Measurements from ENCODE around the gene EIF4E3.

The EIF4E3 gene

GRCh38 chr3:71688121-71688520, 37.1 kb downstream of the EIF4E3 start:
- Histone ChIP-seq H3K9ac (ENCODE audit: low read depth, low read length) (no peak overlapping the region), H3K9me3 (ENCODE audit: control insufficient read depth, insufficient read depth, low read length) (no peaks in the 10 kb centered on the region), H3K36me3 (ENCODE audit: insufficient read depth, low read length) (no peaks in the 10 kb centered on the region), H3K4me1 (ENCODE audit: insufficient read depth, low read length) (peaks cover 63% of the 10 kb centered on the region)

- H3K9me3 ChIP-seq (ENCODE audit: control insufficient read depth, insufficient read depth, low read length), result no peaks in the 10 kb centered on the region
- H3K9ac ChIP-seq (ENCODE audit: low read depth, low read length), result no peak overlapping the region
- no peaks in the 10 kb centered on the region for H3K36me3 ChIP-seq (ENCODE audit: insufficient read depth, low read length)
- peaks cover 54% of the 10 kb centered on the region for H3K4me1 ChIP-seq (ENCODE audit: insufficient read depth, low read length)
Observed at GRCh38 chr3:71685686-71686085, 39.5 kb downstream of the EIF4E3 start.

DNA sequence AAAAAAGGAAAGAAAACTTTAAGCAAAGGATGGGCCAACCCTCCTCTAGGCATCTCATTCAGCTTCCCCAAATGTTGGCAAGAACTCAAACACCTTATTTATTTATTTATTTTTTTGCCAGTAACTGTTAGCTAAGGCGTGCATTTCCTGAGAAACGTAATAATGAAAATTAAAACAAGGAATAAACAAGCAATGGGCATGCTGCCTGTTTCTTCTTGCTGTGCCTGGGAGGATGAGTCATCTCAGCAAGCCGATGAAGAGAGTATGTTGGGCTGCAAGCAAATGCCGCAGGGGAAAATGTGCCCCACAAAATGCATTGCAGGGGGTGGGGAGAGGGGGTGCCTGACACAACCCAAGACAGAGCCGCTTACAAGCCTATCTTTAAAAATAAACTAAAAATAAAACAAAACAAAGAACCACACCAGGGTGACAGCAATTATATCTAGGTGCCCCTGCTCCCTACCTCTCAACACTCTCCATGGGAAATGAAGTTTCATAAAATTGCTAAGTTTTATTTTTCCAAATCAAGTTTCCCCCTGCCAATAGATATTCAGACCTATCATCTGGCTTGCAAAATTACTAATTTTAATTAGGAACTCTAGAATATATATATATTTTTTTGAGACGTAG, 40.3 kb downstream of the EIF4E3 start:
- H3K9me3 ChIP-seq (ENCODE audit: control insufficient read depth, insufficient read depth, low read length), result no peaks in the 10 kb centered on the region
- peaks cover 49% of the 10 kb centered on the region for H3K4me1 ChIP-seq (ENCODE audit: insufficient read depth, low read length)
- H3K36me3 ChIP-seq (ENCODE audit: insufficient read depth, low read length), result no peaks in the 10 kb centered on the region
- no peak overlapping the region for H3K9ac ChIP-seq (ENCODE audit: low read depth, low read length)

- H3K36me3 ChIP-seq (ENCODE audit: insufficient read depth, low read length), result no peaks in the 10 kb centered on the region
- peaks cover 46% of the 10 kb centered on the region for H3K4me1 ChIP-seq (ENCODE audit: insufficient read depth, low read length)
- no peak overlapping the region for H3K9ac ChIP-seq (ENCODE audit: low read depth, low read length)
- H3K9me3 ChIP-seq (ENCODE audit: control insufficient read depth, insufficient read depth, low read length), result no peaks in the 10 kb centered on the region
Observed at GRCh38 chr3:71684046-71684756, 41.0 kb downstream of the EIF4E3 start.

GRCh38 chr3:71681224-71681668, 44.0 kb downstream of the EIF4E3 start:
- H3K9me3 ChIP-seq (ENCODE audit: control insufficient read depth, insufficient read depth, low read length), result no peaks in the 10 kb centered on the region
- peaks cover 30% of the 10 kb centered on the region for H3K4me1 ChIP-seq (ENCODE audit: insufficient read depth, low read length)
- no peaks in the 10 kb centered on the region for H3K36me3 ChIP-seq (ENCODE audit: insufficient read depth, low read length)
- H3K9ac ChIP-seq (ENCODE audit: low read depth, low read length), result no peak overlapping the region

GRCh38 chr3:71680603-71681002, 44.6 kb downstream of the EIF4E3 start:
- Histone ChIP-seq H3K9me3 (ENCODE audit: control insufficient read depth, insufficient read depth, low read length) (no peaks in the 10 kb centered on the region), H3K9ac (ENCODE audit: low read depth, low read length) (no peak overlapping the region), H3K36me3 (ENCODE audit: insufficient read depth, low read length) (no peaks in the 10 kb centered on the region), H3K4me1 (ENCODE audit: insufficient read depth, low read length) (peaks cover 30% of the 10 kb centered on the region)

GRCh38 chr3:71676931-71677330, 48.3 kb downstream of the EIF4E3 start:
- Histone ChIP-seq H3K9ac (ENCODE audit: low read depth, low read length) (no peak overlapping the region), H3K9me3 (ENCODE audit: control insufficient read depth, insufficient read depth, low read length) (no peaks in the 10 kb centered on the region), H3K36me3 (ENCODE audit: insufficient read depth, low read length) (no peaks in the 10 kb centered on the region), H3K4me1 (ENCODE audit: insufficient read depth, low read length) (peaks cover 18% of the 10 kb centered on the region)

DNA sequence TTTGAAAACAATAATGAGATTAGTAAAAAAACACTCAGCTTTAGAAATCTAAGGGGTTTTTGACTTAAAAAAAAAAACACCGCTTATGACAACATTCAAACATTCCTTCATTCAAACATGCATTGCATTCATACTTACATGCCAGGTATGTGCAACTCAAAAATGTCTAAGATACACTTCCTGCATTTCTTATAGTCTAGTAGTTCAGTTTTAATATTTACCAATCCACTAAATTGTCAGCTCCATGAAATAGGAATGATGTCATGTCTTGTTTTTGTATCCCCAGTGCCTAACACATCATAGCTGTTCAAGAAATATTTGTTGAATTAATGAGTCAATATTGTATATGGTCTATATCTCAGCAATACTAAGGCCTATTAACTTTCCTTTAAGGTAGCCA, 51.7 kb downstream of the EIF4E3 start:
- Histone ChIP-seq H3K9ac (ENCODE audit: low read depth, low read length) (no peak overlapping the region), H3K36me3 (ENCODE audit: insufficient read depth, low read length) (no peaks in the 10 kb centered on the region), H3K4me1 (ENCODE audit: insufficient read depth, low read length) (peaks cover 24% of the 10 kb centered on the region), H3K9me3 (ENCODE audit: control insufficient read depth, insufficient read depth, low read length) (no peaks in the 10 kb centered on the region)

DNA sequence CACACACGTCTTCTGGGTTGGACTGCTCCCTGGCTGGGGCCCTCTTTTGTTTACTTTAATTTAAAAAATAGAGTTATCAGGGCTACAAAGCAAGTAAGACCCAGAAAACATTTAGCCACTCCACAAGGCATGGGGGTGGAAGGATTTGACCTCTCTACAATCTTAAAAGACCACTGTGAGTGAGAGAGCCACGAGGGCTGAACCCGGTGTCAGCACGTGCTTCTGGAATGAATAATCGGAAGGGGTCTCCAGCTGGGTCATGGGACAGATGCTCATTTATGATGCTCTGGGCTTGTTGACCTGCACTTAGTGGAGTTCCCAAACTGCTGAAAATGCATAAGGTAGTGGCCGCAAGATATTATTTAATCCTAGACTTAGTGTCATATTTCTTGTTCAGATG, 52.4 kb downstream of the EIF4E3 start:
- Histone ChIP-seq H3K9ac (ENCODE audit: low read depth, low read length) (no peak overlapping the region), H3K9me3 (ENCODE audit: control insufficient read depth, insufficient read depth, low read length) (no peaks in the 10 kb centered on the region), H3K36me3 (ENCODE audit: insufficient read depth, low read length) (no peaks in the 10 kb centered on the region), H3K4me1 (ENCODE audit: insufficient read depth, low read length) (peaks cover 24% of the 10 kb centered on the region)

DNA sequence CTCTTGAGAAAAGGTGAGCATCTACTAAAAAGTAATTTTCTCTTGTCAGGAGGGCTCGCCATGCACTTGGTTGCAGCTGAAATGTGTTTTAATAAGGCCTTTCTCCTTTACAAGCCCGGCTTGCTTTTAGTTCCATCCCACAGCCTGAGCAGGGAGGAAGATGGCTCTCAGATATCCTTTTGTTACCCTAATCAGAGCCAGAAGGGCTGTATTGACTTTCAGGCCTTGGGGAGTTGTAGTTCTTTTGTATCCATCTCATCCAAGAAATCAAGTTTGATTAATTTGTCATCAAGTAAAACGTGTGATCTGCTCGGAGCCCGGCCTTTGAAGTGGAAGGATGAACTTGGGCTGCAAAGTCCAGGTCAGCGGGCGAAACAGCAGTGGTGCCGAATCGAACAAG, 52.9 kb downstream of the EIF4E3 start:
- H3K9me3 ChIP-seq (ENCODE audit: control insufficient read depth, insufficient read depth, low read length), result no peaks in the 10 kb centered on the region
- no peak overlapping the region for H3K9ac ChIP-seq (ENCODE audit: low read depth, low read length)
- H3K4me1 ChIP-seq (ENCODE audit: insufficient read depth, low read length), result peaks cover 24% of the 10 kb centered on the region
- H3K36me3 ChIP-seq (ENCODE audit: insufficient read depth, low read length), result no peaks in the 10 kb centered on the region

- Histone ChIP-seq H3K4me1 (ENCODE audit: insufficient read depth, low read length) (peaks cover 21% of the 10 kb centered on the region; the same call in 1 of the 2 replicates), H3K9ac (ENCODE audit: low read depth, low read length) (no peak overlapping the region), H3K36me3 (ENCODE audit: insufficient read depth, low read length) (no peaks in the 10 kb centered on the region), H3K9me3 (ENCODE audit: control insufficient read depth, insufficient read depth, low read length) (no peaks in the 10 kb centered on the region)
Observed at GRCh38 chr3:71671216-71671845, 53.9 kb downstream of the EIF4E3 start.

GRCh38 chr3:71662568-71662967, 62.6 kb downstream of the EIF4E3 start:
- Histone ChIP-seq H3K9ac (ENCODE audit: low read depth, low read length) (no peak overlapping the region), H3K9me3 (ENCODE audit: control insufficient read depth, insufficient read depth, low read length) (no peaks in the 10 kb centered on the region), H3K4me1 (ENCODE audit: insufficient read depth, low read length) (no peaks in the 10 kb centered on the region), H3K36me3 (ENCODE audit: insufficient read depth, low read length) (no peaks in the 10 kb centered on the region)

GRCh38 chr3:71662056-71662455, 63.1 kb downstream of the EIF4E3 start:
- Histone ChIP-seq H3K9ac (ENCODE audit: low read depth, low read length) (no peak overlapping the region), H3K9me3 (ENCODE audit: control insufficient read depth, insufficient read depth, low read length) (no peaks in the 10 kb centered on the region), H3K36me3 (ENCODE audit: insufficient read depth, low read length) (no peaks in the 10 kb centered on the region), H3K4me1 (ENCODE audit: insufficient read depth, low read length) (no peaks in the 10 kb centered on the region)

GRCh38 chr3:71659864-71660591, 65.2 kb downstream of the EIF4E3 start:
- Histone ChIP-seq H3K4me1 (ENCODE audit: insufficient read depth, low read length) (no peaks in the 10 kb centered on the region), H3K9ac (ENCODE audit: low read depth, low read length) (no peak overlapping the region), H3K9me3 (ENCODE audit: control insufficient read depth, insufficient read depth, low read length) (no peaks in the 10 kb centered on the region), H3K36me3 (ENCODE audit: insufficient read depth, low read length) (no peaks in the 10 kb centered on the region)

Measured in ES-I3 (cell line).